T-helper 17 cell (primary cell): ENCODE data around the gene RABEP1. TPM values are rescaled to one million over a fixed set of nuclear protein-coding genes. Genes with fewer than 3 reads are reported as not detected.
"Not testable (repeated sequence)": the region's sequence is repeated elsewhere in the genome, so short reads cannot be mapped to it uniquely, and the experiment has no call there.

ENCODE experiments used
- ATAC-seq: fragments of 150-1000 bp; cut with Tn5 transposase; 2 replicates; pipeline ENCODE4 v1.10.0; 2021; ENCODE audit warnings: mild to moderate bottlenecking, moderate library complexity
- DNase-seq, 3 donors: peaks; one replicate each; pipeline versions ENCODE4 v3.0.0 to v3.0.0-alpha.2; 2020 to 2021
- H3K9me3 ChIP-seq: one replicate; pipeline ENCODE4 v1.7.0; 2013; ENCODE audit warnings: low read length, mild to moderate bottlenecking; ENCODE audit not compliant: control insufficient read depth, poor library complexity, severe bottlenecking
- H3K27ac Mint-ChIP-seq: one replicate; pipeline ENCODE4 v1.8.0; 2022; ENCODE audit warnings: mild to moderate bottlenecking, moderate library complexity, mixed read lengths
- H3K27me3 Mint-ChIP-seq: one replicate; pipeline ENCODE4 v1.8.0; 2022; ENCODE audit warnings: mixed read lengths
- H3K36me3 Mint-ChIP-seq: one replicate; pipeline ENCODE4 v1.8.0; 2022; ENCODE audit warnings: low read depth, mixed read lengths
- H3K4me1 Mint-ChIP-seq: one replicate; pipeline ENCODE4 v1.8.0; 2022; ENCODE audit warnings: mild to moderate bottlenecking, mixed read lengths
- H3K4me3 Mint-ChIP-seq: one replicate; pipeline ENCODE4 v1.8.0; 2022; ENCODE audit warnings: mild to moderate bottlenecking, moderate library complexity, mixed read lengths
- total RNA-seq, 4 donors: library from RNA in 2 of 4; stranded (reverse) in 2 of 4; gene quantifications; one replicate each; pipeline ENCODE4 v1.2.3 and lab custom pipeline; 2022 to 2026

Gene RABEP1
- total RNA-seq (10 to 100 TPM; 33.2 to 33.6 TPM), total RNA-seq (lab: John Stamatoyannopoulos, UW) (80.4 to 178 reads per million in 2 donors)

DNA sequence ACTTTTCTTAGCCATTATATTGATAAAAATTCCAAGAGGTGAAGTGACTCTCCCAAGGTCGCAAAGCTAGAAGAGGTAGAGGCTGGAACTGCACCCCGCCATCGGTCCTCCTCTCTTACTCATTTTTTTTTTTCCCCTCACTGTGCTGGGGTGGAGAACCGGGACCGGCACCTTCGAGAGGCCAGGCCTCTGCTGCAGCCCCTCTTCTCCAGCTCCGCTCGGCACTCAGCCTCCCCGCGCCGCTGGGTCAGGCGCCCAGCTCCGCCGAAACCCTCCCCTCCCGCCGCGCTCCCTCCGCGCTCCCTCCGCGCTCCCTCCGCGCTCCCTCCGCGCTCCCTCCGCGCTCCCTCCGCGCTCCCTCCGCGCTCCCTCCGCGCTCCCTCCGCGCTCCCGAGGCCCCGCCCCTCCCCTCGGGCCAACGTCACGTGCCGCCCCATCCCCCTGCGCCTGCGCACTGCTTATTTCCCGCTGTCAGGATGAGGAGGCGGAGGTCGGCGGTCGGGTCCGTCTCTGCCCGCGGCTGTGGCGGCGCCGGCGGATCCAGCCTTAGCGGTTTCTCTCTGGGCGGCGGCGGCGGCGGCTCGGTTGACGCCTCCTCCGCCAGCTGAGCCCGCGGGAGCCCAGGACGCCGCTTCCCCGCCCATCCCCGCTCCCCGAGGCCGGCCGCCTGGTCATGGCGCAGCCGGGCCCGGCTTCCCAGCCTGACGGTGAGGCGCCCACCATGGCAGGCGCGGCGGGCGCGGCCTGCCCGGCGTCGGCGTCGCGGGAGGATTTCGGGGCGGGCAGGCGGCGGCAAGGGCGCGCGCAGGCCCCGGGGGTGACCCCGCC lies at the start of gene RABEP1:
RABEP1 (plus strand) TSS at position 471 of the 828 bp plus-strand sequence; CDS start at position 674, 203 bp downstream.
- peak; percentile 91 to 93 (median 92) for DNase-seq
- H3K9me3 ChIP-seq = no peaks in the 10 kb centered on the region
- Mint-ChIP-seq H3K4me3 (peak within 1 kb of the TSS; percentile 93), H3K36me3 (peaks cover 5% of the 10 kb centered on the region), H3K27me3 (no peaks in the 10 kb centered on the region), H3K4me1 (peaks cover 22% of the 10 kb centered on the region), H3K27ac (peak within 1 kb of the TSS; percentile 69)
- peak; percentile 88 for ATAC-seq

DNA sequence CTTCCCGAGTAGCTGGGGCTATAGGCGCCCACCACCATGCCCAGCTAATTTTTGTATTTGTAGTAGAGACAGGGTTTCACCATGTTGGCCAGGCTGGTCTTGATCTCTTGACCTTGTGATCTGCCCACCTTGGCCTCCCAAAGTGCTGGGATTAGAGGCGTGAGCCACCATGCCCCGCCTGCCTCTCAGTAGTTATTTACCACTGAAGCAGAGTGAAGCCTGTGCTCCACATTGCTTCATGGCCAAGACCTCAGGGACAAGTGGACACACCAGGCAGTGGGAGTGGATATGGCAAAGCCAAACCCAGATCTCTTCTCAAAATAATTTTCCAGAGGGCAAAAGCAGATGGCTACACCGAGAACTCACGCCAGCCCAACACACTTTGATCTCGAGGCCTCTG lies 48.6 kb upstream of the RABEP1 start:
- H3K27ac Mint-ChIP-seq, DNase-seq, ATAC-seq, H3K4me3 Mint-ChIP-seq, H3K36me3 Mint-ChIP-seq, H3K4me1 Mint-ChIP-seq, H3K27me3 Mint-ChIP-seq, H3K9me3 ChIP-seq: not testable (repeated sequence)

DNA sequence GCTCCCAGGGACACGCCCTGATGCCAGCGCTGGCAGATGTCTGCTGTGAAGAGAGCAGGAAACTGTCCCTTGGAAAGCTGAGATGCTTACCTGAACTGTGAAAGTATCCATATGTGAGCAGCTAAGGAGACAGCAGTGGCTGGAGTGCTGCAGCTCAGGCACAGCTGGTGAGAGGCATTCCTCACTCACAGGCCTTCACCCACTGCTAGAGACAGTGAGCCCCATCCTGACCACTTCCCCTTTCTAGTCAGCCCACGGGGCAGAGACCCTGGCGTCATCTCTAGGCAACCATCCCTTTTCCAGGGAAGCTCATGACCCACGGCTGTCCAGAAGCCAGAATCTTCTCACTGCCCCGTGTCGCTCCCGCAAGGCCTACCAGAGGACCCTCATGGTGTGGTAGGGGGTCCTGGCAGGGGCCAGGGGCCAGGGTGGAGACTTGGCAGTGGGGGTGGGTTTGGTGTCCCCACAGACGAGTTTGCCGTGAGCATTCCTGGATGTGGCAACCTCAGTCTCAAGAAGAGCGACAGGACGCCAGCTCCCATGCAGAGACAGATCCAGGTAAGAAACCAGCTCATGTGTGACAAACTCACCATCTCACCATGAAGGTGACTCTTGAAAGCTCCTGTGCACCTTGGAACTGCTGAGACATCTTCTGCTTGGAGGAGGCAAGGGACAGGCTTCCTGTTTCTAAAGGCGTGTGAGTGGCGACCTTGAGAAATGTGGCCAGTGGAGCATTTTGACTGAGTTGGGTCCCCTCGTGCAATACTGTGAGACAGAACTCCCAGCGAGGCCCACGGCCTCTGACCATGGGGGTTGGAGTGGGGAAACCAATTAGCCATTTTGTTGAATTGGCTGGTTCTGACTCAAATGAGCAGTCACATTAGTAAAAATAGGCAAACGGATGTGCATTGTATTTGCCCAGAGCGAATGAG lies 47.2 kb upstream of the RABEP1 start, which contains the start of gene SCIMP:
SCIMP (minus strand) TSS at position 216 of the 932 bp plus-strand sequence; CDS start at position 111, 105 bp downstream.
- Mint-ChIP-seq H3K27me3 (no peaks in the 10 kb centered on the region), H3K36me3 (peaks cover 2% of the 10 kb centered on the region), H3K4me3 (peak within 1 kb of the TSS; percentile 15), H3K27ac (no peak within 1 kb of the TSS), H3K4me1 (no peaks in the 10 kb centered on the region)
- peak; percentile 69 for ATAC-seq
- no peak for DNase-seq
- H3K9me3 ChIP-seq = no peaks in the 10 kb centered on the region

DNA sequence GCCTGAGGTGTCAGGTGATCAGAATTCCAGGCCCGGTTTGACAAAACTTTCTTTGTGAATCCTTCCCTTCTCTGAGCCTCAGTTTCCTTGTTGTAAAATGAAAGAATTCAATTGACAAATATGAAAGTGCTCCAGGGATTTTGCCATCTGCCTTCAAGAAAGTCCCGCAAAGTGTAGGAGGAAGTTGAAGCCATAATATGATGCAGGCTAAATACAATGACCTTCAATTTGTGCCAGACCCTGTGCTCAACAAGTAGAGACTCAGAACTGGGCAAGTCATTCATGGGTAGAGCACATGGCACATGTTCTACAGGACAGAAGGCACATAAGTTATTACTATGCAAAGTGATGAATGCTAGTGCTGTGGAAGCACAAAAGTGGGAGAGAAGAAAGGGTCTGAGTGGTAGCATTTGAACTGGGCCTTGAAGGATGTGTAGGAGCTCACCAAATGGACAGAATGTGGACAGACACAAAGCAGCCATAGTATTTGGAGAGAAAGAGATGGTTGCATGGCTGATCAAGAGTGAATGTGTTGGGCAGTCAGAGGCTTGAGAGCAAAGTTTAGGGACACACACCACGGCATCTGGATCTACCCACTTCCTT lies 45.0 kb upstream of the RABEP1 start:
- Mint-ChIP-seq H3K36me3 (peaks cover 2% of the 10 kb centered on the region), H3K27me3 (no peaks in the 10 kb centered on the region), H3K4me1 (peaks cover 5% of the 10 kb centered on the region), H3K27ac (no peak overlapping the region), H3K4me3 (no peak overlapping the region)
- ATAC-seq = no peak
- DNase-seq = no peak
- H3K9me3 ChIP-seq = no peaks in the 10 kb centered on the region

GRCh38 chr17:5237541-5238016 lies 44.5 kb upstream of the RABEP1 start:
- peaks cover 2% of the 10 kb centered on the region for H3K36me3 Mint-ChIP-seq
- H3K4me1 Mint-ChIP-seq = peaks cover 9% of the 10 kb centered on the region
- peak; percentile 29 for ATAC-seq
- no peak overlapping the region for H3K4me3 Mint-ChIP-seq
- H3K9me3 ChIP-seq = no peaks in the 10 kb centered on the region
- H3K27me3 Mint-ChIP-seq = no peaks in the 10 kb centered on the region
- peak overlapping the region; percentile 2 for H3K27ac Mint-ChIP-seq
- DNase-seq = no peak

- Mint-ChIP-seq H3K27me3 (no peaks in the 10 kb centered on the region), H3K36me3 (peaks cover 2% of the 10 kb centered on the region), H3K4me1 (peaks cover 12% of the 10 kb centered on the region), H3K27ac (no peak overlapping the region), H3K4me3 (no peak overlapping the region)
- ATAC-seq (no peak), DNase-seq (no peak)
- no peaks in the 10 kb centered on the region for H3K9me3 ChIP-seq
These were observed 43.8 kb upstream of the RABEP1 start for GRCh38 chr17:5238333-5238732.

DNA sequence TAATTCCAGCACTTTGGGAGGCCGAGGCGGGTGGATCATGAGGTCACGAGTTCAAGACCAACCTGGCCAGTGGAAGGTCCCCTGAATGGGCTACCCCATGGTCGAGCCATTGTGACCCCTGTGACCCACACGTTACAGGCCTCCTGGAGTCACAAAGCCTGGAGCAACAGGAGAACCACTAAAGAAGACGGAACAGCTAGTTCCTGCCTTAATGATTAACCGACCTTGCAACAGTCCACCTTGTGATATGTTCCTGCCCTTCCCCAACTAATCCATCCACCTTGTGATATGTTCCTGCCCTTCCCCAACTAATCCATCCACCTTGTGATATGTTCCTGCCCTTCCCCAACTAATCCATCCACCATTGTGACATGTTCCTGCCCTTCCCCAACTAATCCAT lies 42.3 kb upstream of the RABEP1 start:
- not testable (repeated sequence) for H3K36me3 Mint-ChIP-seq, H3K27ac Mint-ChIP-seq, ATAC-seq, H3K9me3 ChIP-seq, H3K27me3 Mint-ChIP-seq, H3K4me3 Mint-ChIP-seq, DNase-seq
- H3K4me1 Mint-ChIP-seq = peaks cover 12% of the 10 kb centered on the region

DNA sequence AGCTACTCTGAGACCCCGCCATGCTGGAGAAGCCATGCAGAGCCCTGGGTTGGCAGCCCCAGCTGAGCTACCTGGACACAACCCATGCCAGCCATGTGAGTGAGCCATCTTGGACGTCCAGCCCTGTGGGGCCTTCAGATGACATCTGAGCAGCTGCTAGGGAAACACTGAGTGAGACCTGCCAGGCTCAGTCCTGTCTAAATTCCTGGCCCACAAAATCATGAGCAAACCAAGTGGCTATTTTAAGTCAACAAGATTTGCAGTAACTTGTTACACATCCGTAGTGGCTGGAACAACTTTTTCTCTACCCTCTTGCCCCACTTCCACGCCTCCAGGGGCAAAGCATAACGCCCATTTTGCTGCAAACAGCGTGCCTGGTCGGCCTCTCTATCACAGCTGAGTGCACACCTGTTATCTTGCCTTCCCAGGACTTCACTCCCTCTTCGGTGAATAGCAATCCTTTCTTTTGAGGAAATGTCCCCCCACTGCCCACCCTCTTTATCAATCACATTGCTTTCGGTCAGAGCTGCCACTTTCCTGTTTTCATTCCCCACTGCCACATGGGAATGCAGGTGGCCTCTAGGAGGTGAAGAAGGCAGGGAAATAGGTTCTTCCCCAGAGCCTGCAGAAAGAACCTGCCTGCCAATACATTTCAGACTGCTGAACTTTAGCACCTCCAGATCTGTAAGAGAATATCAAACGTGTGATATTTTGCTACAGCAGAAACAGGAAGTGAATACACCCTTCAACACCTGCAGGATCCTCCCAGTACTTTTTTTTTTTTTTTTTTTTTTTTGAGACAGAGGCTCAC lies 40.0 kb upstream of the RABEP1 start:
- no peaks in the 10 kb centered on the region for H3K9me3 ChIP-seq
- Mint-ChIP-seq H3K4me3 (peak overlapping the region; percentile 70), H3K36me3 (no peaks in the 10 kb centered on the region), H3K4me1 (peaks cover 12% of the 10 kb centered on the region), H3K27ac (peak overlapping the region; percentile 87), H3K27me3 (no peaks in the 10 kb centered on the region)
- no peak for DNase-seq
- peak; percentile 87 for ATAC-seq

DNA sequence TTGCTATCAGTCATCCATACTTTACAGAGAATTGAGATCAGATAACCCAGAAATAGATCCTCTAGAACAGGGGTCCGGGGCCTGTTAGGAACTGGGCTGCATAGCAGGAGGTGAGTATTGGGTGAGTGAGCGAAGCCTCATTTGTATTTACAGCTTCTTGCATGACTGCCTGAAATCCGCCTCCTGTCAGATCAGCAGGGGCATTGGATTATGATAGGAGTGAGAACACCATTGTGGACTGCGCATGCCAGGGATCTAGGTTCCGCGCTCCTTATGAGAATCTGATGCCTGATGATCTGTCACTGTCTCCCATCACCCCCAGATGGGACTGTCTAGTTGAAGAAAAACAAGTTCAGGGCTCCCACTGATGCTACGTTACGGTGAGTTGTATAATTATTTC lies 34.5 kb upstream of the RABEP1 start:
- Mint-ChIP-seq H3K36me3 (peaks cover 2% of the 10 kb centered on the region), H3K27me3 (no peaks in the 10 kb centered on the region), H3K27ac (no peak overlapping the region), H3K4me1 (peaks cover 9% of the 10 kb centered on the region), H3K4me3 (no peak overlapping the region)
- no peaks in the 10 kb centered on the region for H3K9me3 ChIP-seq
- DNase-seq (no peak), ATAC-seq (no peak)

DNA sequence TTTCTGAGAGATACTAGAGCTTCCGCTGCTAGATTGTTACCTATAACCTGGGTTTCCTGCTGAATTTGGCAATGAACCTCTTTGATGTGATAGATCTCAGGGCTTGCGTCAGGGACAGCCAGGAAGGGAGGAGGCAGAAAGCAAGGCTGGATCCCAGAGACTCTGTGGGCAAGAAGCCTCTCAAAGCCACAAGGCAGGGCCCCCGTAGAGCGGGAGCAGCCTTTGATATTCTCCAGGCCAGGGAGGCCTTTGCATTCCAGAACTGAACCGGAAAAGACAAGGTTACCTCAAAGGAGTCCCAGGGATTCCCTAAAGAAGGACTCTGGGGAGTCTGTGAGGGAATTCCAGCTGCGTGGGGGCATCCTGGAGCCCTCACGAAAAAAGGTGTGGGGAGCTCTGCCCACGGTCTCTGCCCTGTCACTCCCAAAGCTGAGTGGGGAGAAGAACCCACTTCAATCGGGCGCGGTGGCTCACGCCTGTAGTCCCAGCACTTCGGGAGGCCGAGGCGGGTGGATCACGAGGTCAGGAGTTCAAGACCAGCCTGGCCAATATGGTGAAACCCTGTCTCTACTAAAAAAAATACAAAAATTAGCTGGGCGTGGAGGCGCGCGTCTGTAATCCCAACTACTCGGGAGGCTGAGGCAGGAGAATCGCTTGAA lies 33.1 kb upstream of the RABEP1 start:
- Mint-ChIP-seq H3K27ac (peak overlapping the region; percentile 81), H3K4me3 (no peak overlapping the region), H3K36me3 (peaks cover 2% of the 10 kb centered on the region), H3K27me3 (no peaks in the 10 kb centered on the region), H3K4me1 (peaks cover 5% of the 10 kb centered on the region)
- DNase-seq = no peak
- no peaks in the 10 kb centered on the region for H3K9me3 ChIP-seq
- no peak for ATAC-seq

DNA sequence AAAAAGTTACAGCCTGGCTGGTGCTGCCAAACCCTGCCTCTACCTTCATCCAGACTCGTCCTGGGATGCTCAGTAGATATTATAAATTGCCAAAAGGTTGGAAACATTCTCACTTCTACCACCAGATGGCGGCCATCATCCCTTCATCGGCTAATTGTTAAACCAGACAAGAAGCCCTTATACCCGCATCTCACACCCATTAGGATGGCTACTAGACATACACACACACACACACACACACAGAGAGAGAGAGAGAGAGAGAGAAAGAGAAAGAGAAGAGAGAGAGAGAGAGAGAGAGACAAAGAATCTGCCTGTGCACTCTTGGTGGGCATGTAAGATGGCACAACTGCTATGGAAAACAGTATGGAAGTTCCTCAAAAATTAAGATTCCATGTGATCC lies 32.5 kb upstream of the RABEP1 start:
- peaks cover 5% of the 10 kb centered on the region for H3K27me3 Mint-ChIP-seq
- peak overlapping the region; percentile 81 for H3K27ac Mint-ChIP-seq
- H3K36me3 Mint-ChIP-seq = peaks cover 2% of the 10 kb centered on the region

DNA sequence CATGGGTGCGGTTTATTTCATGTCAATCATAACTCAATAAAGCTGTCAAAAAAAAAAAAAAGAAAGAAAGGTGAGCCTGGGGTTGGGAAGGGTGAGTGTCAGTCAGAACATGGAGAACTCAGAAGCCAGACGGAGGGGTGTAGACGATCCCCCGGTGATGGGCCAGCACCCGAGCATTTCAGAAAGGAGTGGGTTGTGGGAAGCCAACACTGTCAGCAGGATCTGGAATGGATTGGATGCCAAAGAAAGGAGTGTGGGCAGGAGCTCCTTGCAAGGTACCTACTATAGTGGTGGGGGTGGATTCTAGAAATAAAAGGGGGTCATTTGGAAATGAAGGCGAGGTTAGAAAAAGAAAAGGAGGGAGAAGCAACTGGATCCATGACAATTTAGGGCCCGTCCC lies 27.7 kb upstream of the RABEP1 start:
- Mint-ChIP-seq H3K27ac (peak overlapping the region; percentile 8), H3K27me3 (peaks cover 5% of the 10 kb centered on the region), H3K36me3 (peaks cover 4% of the 10 kb centered on the region), H3K4me1 (peaks cover 13% of the 10 kb centered on the region), H3K4me3 (no peak overlapping the region)
- DNase-seq = no peak
- no peak for ATAC-seq
- no peaks in the 10 kb centered on the region for H3K9me3 ChIP-seq

More for the DNA sequence above, 32.5 kb upstream of the RABEP1 start:
- no peaks in the 10 kb centered on the region for H3K9me3 ChIP-seq
- peaks cover 5% of the 10 kb centered on the region for H3K4me1 Mint-ChIP-seq
- ATAC-seq (peak; percentile 86), DNase-seq (peak; percentile 17 to 46 (median 24))
- H3K4me3 Mint-ChIP-seq = peak overlapping the region; percentile 80
